Measurements from ENCODE around the gene GMDS. TPM values are rescaled to one million over a fixed set of nuclear protein-coding genes. Genes with fewer than 3 reads are reported as not detected.
A peak's percentile ranks its signal among the peaks of the same experiment; 100 is the strongest.

GMDS gene
- total RNA-seq, 1 experiment from 2014 or later, result 35.0 TPM

DNA sequence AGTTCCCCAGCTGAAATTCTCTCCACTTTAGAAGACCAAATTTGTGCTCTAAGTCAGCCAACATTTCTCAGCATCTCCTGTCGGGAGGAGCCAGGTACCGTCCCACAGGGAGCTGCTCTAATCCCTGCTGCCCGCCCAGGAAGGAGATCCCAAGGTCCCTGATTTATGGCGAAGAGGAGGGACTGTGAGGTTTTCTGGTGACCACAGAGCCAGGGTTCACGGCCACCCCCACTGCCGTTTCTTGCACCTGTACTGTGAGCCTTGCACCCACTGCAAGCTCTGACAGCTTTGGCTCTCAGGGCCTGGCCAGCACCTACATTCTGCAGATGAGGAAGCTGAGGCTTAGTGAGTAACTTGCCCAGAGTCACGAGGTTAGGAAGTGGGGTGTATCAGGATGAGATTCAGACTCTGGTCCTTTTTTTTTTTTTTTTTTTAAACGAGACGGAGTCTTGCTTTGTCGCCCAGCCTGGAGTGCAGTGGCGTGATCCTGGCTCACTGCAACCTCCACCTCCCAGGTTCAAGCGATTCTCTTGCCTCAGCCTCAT is 600.8 kb downstream of the GMDS start:
- CTCF ChIA-PET, result interaction anchor here (0.5 to 0.9 kb wide), 4 partner anchors 48 to 1147 kb away, joined by 3 read pairs; no protein-coding TSS in a partner anchor
- ATAC-seq, result no peak
- Mint-ChIP-seq H3K36me3 (no peaks in the 10 kb centered on the region), H3K4me1 (peaks cover 18% of the 10 kb centered on the region), H3K27ac (no peak overlapping the region), H3K27me3 (ENCODE audit: low read depth) (no peaks in the 10 kb centered on the region), H3K4me3 (no peak overlapping the region), H3K9me3 (no peaks in the 10 kb centered on the region)
- TF ChIP-seq ZNF396 (CRISPR knock-in tag; IDR thresholded peaks at IDR 0.05; ENCODE audit: borderline replicate concordance) (no peak), ZBTB21 (CRISPR knock-in tag; IDR thresholded peaks at IDR 0.05; ENCODE audit: borderline replicate concordance) (no peak), EMX1 (CRISPR knock-in tag; IDR thresholded peaks at IDR 0.05) (no peak)
- POLR2A ChIA-PET, result interaction anchor here (0.7 kb wide), 1 partner anchor 351 kb away, joined by 4 read pairs; no protein-coding TSS in a partner anchor
- DNase-seq (ENCODE audit: low spot score), result no peak

DNA sequence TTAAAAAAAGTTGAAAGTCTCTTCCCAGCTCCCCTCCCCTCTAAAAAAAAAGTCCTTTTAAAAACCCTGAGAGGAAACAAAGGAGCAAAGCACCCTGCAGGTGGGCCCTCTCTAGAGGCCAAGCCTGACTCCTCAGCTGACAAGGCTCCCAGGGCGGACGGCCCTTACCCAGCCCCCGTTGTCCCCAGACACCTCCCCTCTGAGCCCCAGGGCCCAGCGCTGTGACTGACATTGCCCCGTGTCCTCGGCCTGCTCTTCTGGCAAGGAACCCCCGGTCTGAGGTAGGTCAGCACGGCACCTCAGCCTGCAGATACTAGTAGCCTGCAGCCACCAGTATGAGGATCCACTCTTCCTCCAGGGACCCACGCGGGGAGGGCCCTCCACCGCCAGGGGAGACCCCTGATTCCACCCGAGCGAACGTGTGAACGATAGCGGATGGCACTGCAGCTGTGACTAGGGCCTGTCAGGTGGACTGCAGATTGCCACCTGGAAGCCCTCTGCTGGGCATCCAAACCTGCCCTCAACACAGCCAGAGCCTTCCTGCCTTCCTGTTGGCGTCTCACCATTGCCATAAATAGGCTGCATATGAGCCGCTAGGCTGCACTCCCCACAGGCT is 601.5 kb downstream of the GMDS start:
- Mint-ChIP-seq H3K4me1 (peaks cover 18% of the 10 kb centered on the region), H3K27me3 (ENCODE audit: low read depth) (no peaks in the 10 kb centered on the region; the same call in 1 of the 2 replicates), H3K4me3 (no peak overlapping the region), H3K9me3 (no peaks in the 10 kb centered on the region), H3K27ac (no peak overlapping the region), H3K36me3 (no peaks in the 10 kb centered on the region)
- ChIA-PET CTCF (interaction anchor here (1.0 to 1.6 kb wide), 2 partner anchors 20 to 43 kb away, joined by 3 to 4 read pairs; no protein-coding TSS in a partner anchor), POLR2A (no interaction called here)
- DNase-seq (ENCODE audit: low spot score), result no peak
- peak; percentile 30 for ATAC-seq
- TF ChIP-seq, protein P1, sequence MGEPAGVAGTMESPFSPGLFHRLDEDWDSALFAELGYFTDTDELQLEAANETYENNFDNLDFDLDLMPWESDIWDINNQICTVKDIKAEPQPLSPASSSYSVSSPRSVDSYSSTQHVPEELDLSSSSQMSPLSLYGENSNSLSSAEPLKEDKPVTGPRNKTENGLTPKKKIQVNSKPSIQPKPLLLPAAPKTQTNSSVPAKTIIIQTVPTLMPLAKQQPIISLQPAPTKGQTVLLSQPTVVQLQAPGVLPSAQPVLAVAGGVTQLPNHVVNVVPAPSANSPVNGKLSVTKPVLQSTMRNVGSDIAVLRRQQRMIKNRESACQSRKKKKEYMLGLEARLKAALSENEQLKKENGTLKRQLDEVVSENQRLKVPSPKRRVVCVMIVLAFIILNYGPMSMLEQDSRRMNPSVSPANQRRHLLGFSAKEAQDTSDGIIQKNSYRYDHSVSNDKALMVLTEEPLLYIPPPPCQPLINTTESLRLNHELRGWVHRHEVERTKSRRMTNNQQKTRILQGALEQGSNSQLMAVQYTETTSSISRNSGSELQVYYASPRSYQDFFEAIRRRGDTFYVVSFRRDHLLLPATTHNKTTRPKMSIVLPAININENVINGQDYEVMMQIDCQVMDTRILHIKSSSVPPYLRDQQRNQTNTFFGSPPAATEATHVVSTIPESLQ (CRISPR knock-in tag; IDR thresholded peaks at IDR 0.05), result no peak
- TF ChIP-seq ZNF423 (CRISPR knock-in tag; IDR thresholded peaks at IDR 0.05) (no peak), JAZF1 (CRISPR knock-in tag; IDR thresholded peaks at IDR 0.05) (no peak), RELA (CRISPR knock-in tag; IDR thresholded peaks at IDR 0.05; ENCODE audit: borderline replicate concordance) (no peak), TEAD1 (CRISPR knock-in tag; IDR thresholded peaks at IDR 0.05) (no peak), ZNF396 (CRISPR knock-in tag; IDR thresholded peaks at IDR 0.05; ENCODE audit: borderline replicate concordance) (no peak), HMGA2 (CRISPR knock-in tag; IDR thresholded peaks at IDR 0.05) (no peak), GTF2I (CRISPR knock-in tag; conservative IDR thresholded peaks at IDR 0.05) (no peak), PRRX2 (CRISPR knock-in tag; IDR thresholded peaks at IDR 0.05) (no peak)
- TF ChIP-seq, protein P2, sequence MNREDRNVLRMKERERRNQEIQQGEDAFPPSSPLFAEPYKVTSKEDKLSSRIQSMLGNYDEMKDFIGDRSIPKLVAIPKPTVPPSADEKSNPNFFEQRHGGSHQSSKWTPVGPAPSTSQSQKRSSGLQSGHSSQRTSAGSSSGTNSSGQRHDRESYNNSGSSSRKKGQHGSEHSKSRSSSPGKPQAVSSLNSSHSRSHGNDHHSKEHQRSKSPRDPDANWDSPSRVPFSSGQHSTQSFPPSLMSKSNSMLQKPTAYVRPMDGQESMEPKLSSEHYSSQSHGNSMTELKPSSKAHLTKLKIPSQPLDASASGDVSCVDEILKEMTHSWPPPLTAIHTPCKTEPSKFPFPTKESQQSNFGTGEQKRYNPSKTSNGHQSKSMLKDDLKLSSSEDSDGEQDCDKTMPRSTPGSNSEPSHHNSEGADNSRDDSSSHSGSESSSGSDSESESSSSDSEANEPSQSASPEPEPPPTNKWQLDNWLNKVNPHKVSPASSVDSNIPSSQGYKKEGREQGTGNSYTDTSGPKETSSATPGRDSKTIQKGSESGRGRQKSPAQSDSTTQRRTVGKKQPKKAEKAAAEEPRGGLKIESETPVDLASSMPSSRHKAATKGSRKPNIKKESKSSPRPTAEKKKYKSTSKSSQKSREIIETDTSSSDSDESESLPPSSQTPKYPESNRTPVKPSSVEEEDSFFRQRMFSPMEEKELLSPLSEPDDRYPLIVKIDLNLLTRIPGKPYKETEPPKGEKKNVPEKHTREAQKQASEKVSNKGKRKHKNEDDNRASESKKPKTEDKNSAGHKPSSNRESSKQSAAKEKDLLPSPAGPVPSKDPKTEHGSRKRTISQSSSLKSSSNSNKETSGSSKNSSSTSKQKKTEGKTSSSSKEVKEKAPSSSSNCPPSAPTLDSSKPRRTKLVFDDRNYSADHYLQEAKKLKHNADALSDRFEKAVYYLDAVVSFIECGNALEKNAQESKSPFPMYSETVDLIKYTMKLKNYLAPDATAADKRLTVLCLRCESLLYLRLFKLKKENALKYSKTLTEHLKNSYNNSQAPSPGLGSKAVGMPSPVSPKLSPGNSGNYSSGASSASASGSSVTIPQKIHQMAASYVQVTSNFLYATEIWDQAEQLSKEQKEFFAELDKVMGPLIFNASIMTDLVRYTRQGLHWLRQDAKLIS (CRISPR knock-in tag; IDR thresholded peaks at IDR 0.05; ENCODE audit: borderline replicate concordance), result no peak
- TF ChIP-seq, protein P3, sequence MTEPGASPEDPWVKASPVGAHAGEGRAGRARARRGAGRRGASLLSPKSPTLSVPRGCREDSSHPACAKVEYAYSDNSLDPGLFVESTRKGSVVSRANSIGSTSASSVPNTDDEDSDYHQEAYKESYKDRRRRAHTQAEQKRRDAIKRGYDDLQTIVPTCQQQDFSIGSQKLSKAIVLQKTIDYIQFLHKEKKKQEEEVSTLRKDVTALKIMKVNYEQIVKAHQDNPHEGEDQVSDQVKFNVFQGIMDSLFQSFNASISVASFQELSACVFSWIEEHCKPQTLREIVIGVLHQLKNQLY (CRISPR knock-in tag; IDR thresholded peaks at IDR 0.05), result no peak
- TF ChIP-seq, protein P4, sequence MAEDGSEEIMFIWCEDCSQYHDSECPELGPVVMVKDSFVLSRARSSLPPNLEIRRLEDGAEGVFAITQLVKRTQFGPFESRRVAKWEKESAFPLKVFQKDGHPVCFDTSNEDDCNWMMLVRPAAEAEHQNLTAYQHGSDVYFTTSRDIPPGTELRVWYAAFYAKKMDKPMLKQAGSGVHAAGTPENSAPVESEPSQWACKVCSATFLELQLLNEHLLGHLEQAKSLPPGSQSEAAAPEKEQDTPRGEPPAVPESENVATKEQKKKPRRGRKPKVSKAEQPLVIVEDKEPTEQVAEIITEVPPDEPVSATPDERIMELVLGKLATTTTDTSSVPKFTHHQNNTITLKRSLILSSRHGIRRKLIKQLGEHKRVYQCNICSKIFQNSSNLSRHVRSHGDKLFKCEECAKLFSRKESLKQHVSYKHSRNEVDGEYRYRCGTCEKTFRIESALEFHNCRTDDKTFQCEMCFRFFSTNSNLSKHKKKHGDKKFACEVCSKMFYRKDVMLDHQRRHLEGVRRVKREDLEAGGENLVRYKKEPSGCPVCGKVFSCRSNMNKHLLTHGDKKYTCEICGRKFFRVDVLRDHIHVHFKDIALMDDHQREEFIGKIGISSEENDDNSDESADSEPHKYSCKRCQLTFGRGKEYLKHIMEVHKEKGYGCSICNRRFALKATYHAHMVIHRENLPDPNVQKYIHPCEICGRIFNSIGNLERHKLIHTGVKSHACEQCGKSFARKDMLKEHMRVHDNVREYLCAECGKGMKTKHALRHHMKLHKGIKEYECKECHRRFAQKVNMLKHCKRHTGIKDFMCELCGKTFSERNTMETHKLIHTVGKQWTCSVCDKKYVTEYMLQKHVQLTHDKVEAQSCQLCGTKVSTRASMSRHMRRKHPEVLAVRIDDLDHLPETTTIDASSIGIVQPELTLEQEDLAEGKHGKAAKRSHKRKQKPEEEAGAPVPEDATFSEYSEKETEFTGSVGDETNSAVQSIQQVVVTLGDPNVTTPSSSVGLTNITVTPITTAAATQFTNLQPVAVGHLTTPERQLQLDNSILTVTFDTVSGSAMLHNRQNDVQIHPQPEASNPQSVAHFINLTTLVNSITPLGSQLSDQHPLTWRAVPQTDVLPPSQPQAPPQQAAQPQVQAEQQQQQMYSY (CRISPR knock-in tag; IDR thresholded peaks at IDR 0.05), result no peak
- TF ChIP-seq, protein P5, sequence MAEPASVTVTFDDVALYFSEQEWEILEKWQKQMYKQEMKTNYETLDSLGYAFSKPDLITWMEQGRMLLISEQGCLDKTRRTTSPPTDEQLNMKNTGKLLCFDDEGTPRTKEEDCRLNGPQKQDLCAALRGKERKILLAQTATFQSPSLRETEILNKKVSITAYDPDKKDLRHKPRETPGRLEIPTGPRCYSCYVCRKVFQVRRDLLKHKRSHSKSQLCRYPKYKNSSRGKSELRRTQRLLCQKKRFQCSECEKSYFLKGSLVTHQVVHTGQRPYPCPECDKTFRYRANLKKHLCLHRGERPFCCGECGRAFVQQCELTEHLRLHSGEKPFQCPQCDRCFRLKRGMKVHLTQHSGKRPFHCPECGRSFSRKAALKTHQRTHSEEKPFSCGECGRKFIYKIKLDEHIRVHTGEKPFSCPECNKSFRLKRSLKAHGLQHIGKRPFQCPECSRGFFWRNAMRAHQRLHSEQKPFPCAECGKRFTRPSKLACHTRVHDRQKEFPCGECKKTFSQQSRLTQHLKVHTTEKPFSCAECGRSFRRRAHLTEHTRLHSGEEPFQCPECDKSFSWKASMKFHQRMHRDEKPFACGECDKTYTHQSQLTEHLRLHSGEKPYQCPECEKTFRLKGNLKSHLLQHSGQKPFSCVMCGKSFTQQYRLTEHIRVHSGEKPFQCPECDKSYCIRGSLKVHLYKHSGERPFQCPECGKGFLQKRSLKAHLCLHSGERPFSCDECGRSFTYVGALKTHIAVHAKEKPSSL (CRISPR knock-in tag; conservative IDR thresholded peaks at IDR 0.05), result no peak
- TF ChIP-seq, protein P6, sequence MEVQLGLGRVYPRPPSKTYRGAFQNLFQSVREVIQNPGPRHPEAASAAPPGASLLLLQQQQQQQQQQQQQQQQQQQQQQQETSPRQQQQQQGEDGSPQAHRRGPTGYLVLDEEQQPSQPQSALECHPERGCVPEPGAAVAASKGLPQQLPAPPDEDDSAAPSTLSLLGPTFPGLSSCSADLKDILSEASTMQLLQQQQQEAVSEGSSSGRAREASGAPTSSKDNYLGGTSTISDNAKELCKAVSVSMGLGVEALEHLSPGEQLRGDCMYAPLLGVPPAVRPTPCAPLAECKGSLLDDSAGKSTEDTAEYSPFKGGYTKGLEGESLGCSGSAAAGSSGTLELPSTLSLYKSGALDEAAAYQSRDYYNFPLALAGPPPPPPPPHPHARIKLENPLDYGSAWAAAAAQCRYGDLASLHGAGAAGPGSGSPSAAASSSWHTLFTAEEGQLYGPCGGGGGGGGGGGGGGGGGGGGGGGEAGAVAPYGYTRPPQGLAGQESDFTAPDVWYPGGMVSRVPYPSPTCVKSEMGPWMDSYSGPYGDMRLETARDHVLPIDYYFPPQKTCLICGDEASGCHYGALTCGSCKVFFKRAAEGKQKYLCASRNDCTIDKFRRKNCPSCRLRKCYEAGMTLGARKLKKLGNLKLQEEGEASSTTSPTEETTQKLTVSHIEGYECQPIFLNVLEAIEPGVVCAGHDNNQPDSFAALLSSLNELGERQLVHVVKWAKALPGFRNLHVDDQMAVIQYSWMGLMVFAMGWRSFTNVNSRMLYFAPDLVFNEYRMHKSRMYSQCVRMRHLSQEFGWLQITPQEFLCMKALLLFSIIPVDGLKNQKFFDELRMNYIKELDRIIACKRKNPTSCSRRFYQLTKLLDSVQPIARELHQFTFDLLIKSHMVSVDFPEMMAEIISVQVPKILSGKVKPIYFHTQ (CRISPR knock-in tag; IDR thresholded peaks at IDR 0.05), result no peak
- TF ChIP-seq, protein P7, sequence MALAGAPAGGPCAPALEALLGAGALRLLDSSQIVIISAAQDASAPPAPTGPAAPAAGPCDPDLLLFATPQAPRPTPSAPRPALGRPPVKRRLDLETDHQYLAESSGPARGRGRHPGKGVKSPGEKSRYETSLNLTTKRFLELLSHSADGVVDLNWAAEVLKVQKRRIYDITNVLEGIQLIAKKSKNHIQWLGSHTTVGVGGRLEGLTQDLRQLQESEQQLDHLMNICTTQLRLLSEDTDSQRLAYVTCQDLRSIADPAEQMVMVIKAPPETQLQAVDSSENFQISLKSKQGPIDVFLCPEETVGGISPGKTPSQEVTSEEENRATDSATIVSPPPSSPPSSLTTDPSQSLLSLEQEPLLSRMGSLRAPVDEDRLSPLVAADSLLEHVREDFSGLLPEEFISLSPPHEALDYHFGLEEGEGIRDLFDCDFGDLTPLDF (CRISPR knock-in tag; IDR thresholded peaks at IDR 0.05), result no peak

Data from WTC11 (cell line).